Measurements from ENCODE around the gene SYNE1.

DNA sequence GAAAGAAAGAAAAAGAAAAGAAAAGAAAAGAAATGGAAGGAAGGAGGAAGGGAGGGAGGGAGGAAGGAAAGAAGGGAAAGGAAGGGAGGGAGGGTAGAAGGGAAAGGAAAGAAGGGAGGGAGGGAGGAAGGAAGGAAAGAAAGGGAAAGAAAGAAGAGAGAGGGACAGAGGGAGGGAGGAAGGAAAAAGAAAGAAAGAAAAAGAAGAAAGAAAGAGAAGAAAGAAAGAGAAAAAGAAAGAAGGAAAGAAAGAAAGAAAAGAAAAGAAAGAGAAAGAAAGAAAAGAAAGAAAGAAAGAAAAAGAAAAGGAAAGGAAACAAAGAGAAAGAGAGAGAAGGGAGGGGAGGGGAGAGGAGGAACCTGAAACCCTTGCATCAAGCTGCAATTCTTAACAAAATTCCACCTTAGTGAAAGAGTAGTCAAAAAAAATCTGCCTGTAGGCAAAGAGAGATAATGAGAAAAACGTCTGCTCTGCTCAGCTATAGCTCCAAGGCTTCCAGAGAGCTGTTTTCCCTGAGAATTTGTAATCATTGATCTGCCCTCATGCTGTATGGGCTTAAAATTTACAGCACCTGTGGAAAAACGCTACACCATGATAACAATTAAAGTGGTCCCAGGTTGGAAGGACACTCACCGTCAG lies 43.8 kb upstream of the SYNE1 start:
- TF ChIP-seq POLR2A (IDR thresholded peaks at IDR 0.05) (no peak), EP300 (IDR thresholded peaks at IDR 0.05) (no peak)
